ENCODE results near the gene HPS5.
A peak's percentile ranks its signal among the peaks of the same experiment; 100 is the strongest.
"Not testable (repeated sequence)": the region's sequence is repeated elsewhere in the genome, so short reads cannot be mapped to it uniquely, and the experiment has no call there.

HPS5 gene

GRCh38 chr11:18321969-18322711 lies at the start of gene HPS5, which contains the start of gene GTF2H1:
TSS of gene HPS5 (minus strand) at chr11:18322140. CDS start at chr11:18317858, 4,282 bp downstream.
TSS of gene GTF2H1 (plus strand) at chr11:18322567. CDS start at chr11:18333075, 10,508 bp downstream.
- peak; percentile 97 for DNase-seq

- no peak for DNase-seq
These were observed 49.3 kb upstream of the HPS5 start for GRCh38 chr11:18371279-18371678.

GRCh38 chr11:18369398-18369797 lies 47.5 kb upstream of the HPS5 start:
- no peak for DNase-seq

GRCh38 chr11:18368221-18368620 lies 46.3 kb upstream of the HPS5 start:
- no peak for DNase-seq

GRCh38 chr11:18367431-18367830 lies 45.5 kb upstream of the HPS5 start:
- no peak for DNase-seq

GRCh38 chr11:18366286-18366685 lies 44.3 kb upstream of the HPS5 start:
- no peak for DNase-seq

- DNase-seq: no peak
These were observed 43.8 kb upstream of the HPS5 start for GRCh38 chr11:18365741-18366140.

GRCh38 chr11:18364495-18365073 lies 42.6 kb upstream of the HPS5 start:
- no peak for DNase-seq

- no peak for DNase-seq
These were observed 39.2 kb upstream of the HPS5 start for GRCh38 chr11:18361154-18361553.

- DNase-seq: no peak
These were observed 36.7 kb upstream of the HPS5 start for GRCh38 chr11:18358646-18359045.

GRCh38 chr11:18352581-18352980 lies 30.6 kb upstream of the HPS5 start:
- DNase-seq: no peak

GRCh38 chr11:18347471-18348125 lies 25.7 kb upstream of the HPS5 start:
- DNase-seq: no peak

- DNase-seq: no peak
These were observed 11.0 kb upstream of the HPS5 start for GRCh38 chr11:18332891-18333290.

- no peak for DNase-seq
These were observed 10.4 kb upstream of the HPS5 start for GRCh38 chr11:18332302-18332701.

GRCh38 chr11:18330921-18331320 lies 9.0 kb upstream of the HPS5 start:
- no peak for DNase-seq

GRCh38 chr11:18329196-18329870 lies 7.4 kb upstream of the HPS5 start:
- no peak for DNase-seq

GRCh38 chr11:18324381-18324780 lies 2.4 kb upstream of the HPS5 start:
- no peak for DNase-seq

GRCh38 chr11:18323881-18324280 lies 1.9 kb upstream of the HPS5 start:
- DNase-seq: not testable (repeated sequence)

GRCh38 chr11:18322818-18323570 lies 1.1 kb upstream of the HPS5 start:
- no peak for DNase-seq

- DNase-seq: no peak
These were observed 367 bp downstream of the HPS5 start for GRCh38 chr11:18321578-18321968.

GRCh38 chr11:18320617-18321016 lies 1.3 kb downstream of the HPS5 start:
- no peak for DNase-seq

- DNase-seq: no peak
These were observed 2.0 kb downstream of the HPS5 start for GRCh38 chr11:18319914-18320313.

GRCh38 chr11:18317551-18317950 lies 4.4 kb downstream of the HPS5 start:
- no peak for DNase-seq
